Stimulated activated CD8-positive, alpha-beta memory T cell treated with anti-CD3 and anti-CD28 coated beads, Interleukin-4, amount 100 ng/mL, for 4 hours (primary cell): ENCODE measurements around the gene PLD5.
"Not testable (repeated sequence)": the region's sequence is repeated elsewhere in the genome, so short reads cannot be mapped to it uniquely, and the experiment has no call there.

Source experiments
- DNase-seq, 2 donors: peaks; one replicate each; pipeline ENCODE4 v3.0.0-alpha.2; 2020; ENCODE audit warnings: low read depth in 2 of 2, low spot score in 1 of 2

Gene PLD5

DNA sequence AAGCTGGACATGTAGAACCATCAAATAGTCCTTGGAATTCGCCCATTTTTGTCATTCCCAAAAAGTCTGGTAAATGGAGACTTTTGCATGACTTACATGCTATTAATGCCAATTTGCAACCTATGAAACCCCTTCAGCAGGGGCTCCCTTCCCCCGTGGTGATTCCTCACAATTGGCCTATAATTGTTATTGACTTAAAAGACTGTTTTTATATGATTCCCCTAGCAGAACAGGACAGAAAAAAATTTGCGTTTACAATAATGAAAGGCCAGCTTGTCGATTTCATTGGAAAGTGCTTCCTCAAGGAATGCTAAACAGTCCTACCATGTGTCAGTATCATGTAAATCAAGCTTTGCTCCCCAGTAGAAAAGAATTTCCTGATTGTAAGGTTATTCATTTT lies 311.5 kb downstream of the PLD5 start:
- not testable (repeated sequence) for DNase-seq

DNA sequence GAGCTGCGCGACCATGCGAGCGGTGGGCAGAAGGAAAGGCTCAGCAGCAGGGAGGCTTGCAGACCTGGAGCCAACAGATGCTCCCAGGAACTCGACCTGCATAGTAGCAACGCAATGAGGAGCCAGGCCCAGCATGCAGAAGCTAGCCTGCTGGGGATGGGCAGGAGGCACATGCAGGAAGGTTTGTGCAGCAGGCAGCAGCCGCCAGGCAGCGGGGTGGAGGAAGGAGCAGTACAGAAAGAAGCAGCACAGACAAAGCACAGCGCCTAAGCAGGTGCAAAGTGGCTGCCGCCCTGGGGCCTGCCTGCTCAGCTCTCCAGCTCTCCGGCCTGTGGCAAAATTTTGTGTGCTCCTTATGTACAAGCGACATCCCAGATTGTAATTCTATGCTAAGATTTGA lies 312.1 kb downstream of the PLD5 start:
- no peak for DNase-seq

DNA sequence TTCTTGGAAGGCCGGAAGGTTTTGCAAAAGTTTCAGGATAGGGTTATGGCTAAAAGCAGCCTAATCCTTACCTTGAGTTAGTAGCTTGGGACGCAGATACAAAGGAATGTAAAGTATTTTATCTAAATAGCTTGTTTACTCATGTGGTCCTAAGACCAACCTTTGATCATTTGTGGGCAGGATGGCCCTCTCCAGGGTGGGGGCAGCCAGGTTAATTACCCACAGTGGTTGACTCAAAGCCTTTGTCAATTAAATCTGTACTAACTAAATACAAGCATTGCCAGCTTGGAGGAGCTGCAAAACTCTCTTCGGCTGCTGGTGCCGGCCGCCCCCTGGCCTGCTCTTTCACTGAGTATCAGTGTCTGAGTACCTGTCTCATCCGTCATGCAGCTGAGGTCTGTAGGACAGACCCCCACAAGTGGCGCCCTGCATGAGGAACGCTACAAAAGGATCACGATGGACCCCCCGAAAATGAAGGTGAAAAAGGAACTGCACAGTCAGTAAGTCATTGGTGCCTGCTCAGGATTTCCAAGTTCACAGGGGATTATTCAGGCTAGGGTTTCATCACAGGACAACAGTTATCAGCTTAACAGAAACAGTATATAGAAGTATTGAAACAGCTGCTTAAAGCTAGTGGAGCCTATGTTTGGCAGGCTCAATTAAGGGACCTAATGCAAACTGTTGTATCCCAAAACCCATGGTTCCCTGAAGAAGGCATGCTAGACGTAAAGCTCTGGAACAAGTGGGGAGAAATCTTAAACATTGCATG lies 313.1 kb downstream of the PLD5 start:
- no peak for DNase-seq

DNA sequence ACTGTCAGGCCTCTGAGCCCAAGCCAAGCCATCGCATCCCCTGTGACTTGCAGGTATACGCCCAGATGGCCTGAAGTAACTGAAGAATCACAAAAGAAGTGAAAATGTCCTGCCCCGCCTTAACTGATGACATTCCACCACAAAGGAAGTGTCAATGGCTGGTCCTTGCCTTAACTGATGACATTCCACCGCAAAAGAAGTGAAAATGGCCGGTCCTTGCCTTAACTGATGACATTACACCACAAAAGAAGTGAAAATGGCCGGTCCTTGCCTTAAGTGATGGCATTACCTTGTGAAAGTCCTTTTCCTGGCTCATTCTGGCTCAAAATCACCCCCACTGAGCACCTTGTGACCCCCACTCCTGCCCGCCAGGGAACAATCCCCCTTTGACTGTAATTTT lies 314.2 kb downstream of the PLD5 start:
- not testable (repeated sequence) for DNase-seq

DNA sequence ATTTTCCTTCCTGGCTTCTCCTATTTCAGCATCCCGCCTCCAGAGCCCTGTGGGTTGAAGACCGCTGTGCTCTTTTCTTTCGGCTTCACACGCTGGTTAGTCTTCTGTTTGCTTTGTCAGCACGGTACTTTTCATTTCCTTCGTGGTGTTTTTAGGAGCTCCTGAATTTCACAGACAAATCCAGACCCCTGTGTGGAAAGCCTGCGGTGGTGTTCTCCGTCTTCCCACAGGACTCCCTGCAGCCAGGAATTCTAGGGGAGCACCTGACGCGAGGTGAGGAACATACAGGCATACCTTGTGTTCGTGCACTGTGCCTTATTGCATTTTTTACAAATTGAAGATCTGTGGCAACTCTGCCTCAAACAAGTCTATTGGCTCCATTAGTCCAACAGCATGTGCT lies 315.4 kb downstream of the PLD5 start:
- DNase-seq, result no peak

DNA sequence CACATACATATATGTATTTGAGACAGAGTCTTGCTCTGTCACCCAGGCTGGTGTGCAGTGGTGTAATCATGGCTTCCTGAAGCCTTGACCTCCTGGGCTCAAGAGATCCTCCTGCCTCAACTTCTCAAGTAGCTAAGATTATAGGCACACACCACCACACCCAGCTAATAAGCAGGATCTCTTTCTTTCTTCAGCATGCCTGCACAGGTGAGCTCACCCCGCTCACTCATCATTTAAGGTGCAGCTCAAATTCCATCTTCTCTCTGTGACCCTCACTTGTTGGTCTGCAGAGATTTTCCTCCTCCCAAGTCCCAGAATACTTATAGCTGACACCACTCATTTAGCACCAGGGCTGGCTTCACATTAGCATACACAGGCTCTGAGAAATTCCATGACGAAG lies 316.5 kb downstream of the PLD5 start:
- DNase-seq, result no peak

DNA sequence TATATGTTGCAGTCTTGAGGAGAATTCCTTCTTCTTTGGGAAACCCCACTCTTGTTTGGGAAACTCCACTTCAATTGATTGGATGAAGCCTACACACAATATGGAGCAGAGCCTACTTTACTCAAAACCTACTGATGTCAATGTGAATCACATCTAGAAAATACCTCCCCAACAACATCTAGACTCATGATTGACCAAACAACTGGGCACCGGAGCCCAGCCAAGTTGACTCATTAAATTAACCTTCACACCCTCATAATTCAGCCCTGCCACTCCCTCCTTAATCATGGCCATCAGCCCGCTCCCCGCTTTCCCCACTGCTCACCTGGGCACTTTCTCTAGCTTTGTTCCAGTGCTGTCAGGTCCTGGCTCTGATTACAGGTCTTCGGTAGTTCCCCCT lies 317.5 kb downstream of the PLD5 start:
- no peak for DNase-seq

DNA sequence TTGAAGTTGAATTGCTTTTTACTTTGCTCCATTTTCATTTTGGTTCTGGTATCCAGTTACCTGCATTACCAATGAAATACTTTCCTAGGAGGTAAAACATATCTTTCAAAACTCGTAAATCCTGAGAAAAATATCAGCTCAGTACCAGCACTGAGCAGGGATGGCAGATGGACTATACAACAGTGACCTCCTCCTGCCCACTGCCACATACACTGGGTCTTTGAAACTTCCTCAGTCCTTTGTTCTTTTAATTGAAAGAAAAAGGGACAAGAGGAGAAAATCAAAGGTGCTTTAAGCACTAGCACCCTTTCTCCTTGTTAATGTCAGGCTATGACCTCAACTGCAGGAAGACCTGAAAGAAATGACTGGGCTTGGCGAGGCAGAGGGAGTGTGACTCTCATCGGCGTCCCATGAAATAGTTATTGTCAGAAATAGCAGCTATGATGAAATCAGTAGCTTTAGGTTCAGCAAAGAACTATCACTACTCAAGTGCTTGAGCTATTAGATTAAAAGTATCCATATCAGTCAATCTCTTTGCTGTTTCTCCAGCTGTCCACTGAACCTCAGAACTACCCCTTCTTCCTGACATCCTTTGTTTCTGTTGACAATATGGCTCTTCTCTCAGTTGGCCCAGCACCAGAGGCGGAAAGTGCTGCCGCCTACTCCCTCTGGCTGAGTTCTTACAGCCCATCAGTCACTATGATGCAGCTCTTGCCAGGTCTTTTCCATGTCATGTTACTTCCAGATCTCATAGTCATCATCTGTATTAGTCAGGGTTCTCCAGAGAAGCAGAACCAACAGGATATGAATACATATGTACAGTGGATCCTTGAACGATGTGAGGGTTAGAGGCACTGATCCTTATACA lies 318.6 kb downstream of the PLD5 start:
- no peak for DNase-seq

DNA sequence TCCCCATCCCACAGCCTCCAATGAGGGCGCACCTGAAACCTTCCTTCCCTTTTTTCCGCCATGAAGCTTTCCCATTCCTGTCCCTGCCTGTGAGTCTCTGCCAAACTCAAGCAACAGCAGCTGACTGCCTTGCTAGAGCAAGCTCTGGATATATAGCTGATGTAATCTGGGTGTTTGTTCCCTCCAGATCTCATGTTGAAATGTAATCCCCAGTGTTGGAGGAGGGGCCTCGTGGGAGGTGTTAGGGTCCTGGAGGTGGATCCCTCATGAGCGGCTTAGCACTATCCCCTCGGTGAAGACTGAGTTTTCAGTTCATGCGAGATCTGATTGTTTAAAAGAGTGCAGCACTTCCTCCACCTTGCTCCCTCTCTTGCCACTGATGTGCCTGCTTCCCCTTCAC lies 321.2 kb downstream of the PLD5 start:
- DNase-seq, result no peak

DNA sequence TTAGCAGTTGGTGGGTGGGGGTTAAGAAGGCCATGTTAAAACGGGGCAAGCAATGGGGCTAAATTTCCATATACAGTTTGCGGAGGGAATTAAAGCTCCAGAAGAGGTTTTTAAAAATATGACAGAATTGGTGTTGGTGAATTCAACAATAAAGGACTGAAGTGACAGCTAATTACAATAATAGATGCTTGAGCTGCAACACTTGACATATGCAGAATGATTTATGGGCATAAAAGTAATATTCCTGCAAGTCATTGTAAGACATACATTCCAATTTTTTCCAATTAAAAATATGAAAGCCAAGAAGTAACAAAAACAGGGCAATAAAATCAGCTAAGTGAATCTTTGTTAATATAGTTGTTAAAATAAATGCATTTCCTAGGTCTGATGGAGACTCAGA lies 323.4 kb downstream of the PLD5 start:
- no peak for DNase-seq

DNA sequence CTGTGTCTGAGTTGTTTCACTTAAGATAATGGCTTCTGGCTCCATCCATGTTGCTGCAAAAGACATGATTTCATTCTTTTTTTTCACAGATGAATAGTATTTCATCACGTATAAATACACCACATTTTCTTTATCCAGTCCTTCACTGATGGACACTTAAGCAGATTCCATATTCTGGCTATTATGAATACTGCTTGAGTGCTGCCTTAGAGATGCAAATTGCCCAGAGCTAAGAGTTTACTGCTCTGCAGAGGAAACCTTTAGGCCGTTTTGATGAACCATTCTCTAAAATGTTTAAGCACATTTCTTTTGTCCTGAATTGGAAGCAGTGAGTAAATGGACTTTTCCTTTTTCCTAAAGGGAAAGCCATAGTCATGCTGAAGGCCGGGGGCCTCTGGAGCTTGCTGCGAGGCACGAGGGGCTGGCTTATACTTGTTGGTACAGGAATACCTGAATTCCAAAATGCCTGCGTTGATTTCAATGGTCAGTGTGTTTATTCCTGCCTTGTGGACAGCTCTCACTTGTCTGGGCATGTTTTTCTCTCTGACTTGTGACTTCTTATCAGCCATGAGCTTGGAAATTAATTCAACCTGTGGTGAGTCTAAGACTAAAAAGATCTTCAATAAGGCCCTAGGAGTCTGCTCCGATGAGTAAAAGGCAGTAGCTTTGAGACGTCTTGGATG lies 324.6 kb downstream of the PLD5 start:
- DNase-seq, result no peak

DNA sequence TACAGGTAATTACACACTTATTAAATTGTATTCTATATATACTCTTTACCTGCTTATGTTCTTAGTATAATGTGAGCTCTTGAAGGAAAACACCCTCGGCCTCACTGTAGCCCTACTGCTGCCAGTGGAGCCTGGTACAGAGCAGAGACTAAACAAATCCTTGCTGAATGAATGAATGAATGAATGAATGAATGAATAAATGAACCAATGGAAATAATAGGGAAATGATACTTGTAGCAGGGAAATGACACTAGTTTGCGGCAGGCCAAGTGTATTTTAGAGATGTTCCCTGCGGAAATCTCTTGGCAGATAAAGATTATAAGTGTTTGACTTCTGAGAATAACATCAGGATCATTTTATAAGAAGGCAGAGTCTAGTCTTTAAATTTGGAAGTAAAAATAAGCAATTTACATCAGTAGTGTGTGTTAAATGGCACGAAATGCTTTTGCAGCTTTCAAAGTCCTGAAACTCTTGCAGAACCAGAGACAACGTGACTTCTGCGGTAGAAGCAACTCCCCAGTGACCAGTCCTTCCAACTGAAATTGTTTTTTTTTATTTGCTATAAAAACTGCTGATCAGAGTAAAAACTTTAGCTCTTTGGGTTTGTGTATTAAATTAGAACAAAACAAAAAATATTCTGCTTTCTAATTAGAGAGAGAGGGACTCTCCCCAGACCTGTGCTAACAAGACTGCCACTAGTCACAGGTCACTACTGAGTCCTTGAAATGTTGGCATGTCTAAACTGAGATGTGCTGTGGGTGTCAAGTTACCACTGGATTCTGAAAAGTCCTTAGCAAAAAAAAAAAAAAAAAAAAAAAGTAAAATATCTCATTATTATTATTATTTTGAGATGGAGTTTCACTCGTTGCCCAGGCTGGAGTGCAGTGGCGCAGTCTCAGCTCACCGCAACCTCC lies 326.3 kb downstream of the PLD5 start:
- DNase-seq, result no peak

DNA sequence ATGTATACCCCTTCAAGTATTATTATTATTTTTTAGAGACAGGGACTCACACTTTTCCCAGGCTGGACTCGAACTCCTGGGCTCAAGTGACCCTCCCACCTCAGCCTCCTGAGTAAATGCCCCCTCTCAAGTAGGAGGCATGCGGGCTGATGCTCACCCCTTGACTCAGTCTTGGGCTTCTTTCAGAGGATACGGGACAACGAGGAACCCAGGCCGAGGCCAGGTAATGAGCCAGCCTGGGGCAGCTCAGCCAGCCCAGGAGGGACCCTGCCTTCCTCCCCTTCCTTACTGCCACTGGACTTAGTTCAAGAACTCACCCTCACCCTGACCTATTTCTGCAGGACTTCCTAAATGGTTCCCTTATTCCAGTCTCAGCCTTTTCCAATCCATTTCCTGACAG lies 327.6 kb downstream of the PLD5 start:
- DNase-seq, result no peak

DNA sequence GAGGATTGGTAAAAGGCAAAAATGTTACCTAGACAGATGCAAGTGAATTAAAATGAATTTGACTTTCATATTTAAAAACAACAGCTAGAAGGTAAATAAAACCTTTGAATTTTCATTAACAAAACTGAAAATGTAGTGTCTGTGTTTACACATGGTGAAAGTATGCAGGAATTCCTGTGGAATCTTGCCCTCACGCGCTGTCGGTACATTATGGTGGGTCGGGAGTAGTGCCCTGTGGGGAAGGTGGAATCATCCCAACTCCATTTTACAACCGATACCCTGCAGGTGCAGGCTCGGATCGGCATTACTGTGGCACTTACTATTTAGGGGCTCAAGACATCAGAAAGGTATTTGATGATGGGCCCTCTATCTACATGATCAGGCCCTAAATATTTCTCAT lies 328.4 kb downstream of the PLD5 start:
- no peak for DNase-seq

DNA sequence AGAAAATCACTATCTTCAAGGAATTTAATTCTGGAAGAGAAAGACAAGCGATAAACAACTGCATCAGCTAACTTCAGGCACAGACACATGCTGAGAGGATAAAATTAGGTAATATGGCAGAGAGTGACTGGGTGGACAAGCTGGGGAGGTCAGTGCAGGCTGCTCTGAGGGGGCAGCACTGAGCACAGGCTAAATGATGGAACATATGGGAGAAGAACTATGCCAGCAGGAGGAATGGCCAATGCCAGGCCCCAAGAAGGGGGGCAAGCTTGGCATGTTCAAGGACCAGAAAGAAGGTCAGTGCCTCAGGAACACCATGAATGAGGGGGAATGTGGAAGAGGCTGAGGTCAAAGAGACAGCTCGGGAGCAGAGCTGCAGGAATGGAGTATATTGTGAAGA lies 334.9 kb downstream of the PLD5 start:
- DNase-seq, result no peak

DNA sequence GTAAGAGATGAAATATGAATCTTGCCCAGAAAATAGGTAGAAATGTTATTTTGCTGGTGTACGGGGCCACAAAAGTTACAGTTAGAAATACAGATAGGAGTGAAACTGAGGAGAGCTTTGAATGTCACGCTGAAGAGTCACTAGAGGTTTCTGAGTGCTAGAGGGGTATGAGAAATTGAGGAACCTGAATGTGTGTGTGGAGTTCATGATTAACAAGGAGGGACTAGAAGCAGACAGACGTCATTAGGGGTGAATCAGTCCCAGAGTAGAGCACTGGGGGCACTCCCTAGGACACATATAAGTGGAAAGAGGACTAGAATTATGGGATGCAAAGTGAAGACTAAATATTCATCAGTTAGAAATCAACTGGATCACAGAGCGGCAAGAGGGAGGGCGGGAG lies 336.7 kb downstream of the PLD5 start:
- DNase-seq, result no peak

DNA sequence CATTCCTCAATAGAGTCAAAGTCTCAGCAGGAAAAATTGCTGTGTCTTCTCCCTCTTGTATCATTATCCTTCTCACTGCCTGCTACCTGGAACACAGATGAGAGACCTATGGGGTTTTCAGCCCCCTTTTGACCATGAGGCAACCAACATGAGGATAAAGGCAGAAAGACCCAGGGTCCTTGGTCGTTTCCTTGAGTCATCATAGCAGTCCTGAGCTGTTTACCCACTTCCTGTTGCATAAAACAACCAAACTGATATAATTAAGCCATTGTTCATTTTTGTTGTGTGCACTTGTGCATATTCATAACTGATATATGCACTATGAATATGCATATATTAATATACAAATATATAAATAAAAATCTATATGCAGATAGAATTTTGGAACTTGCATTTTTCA lies 337.3 kb downstream of the PLD5 start:
- no peak for DNase-seq

DNA sequence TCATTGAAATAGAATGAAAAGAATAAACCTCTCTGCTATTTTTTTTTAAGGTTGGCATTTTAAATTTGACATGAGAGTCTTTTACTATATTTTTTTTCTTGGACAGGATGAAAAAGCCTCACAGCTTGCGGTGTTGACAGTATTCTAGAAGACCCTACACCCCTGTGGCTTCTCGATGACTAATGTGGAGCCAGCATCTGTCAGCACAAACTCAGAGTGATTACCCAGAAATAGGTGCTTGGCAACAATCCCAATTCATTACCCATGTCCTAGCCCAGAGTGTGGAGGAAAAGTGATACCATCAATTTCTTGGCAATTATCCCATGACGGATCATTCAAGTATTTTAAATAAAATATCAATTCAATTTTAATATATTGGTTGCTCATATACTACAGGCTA lies 338.8 kb downstream of the PLD5 start:
- DNase-seq, result no peak

DNA sequence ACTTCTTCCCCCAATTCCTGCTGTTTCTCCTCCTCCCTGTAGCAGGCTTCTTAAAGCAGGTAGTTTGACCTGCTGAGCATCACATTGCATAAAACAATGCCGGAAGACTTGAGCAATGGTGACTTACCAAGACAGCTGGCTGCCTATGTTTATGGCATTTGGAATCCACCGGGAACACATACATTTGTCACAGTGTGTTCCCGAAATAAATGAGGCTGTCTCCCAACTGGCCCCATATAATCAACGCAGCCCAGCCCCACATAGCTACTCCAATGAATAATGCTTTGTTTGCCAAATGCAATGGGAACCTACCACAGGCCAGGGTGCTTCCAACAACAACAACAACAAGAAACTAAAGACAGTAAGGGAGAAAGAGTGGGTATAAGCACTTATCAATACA lies 339.5 kb downstream of the PLD5 start:
- DNase-seq, result no peak

DNA sequence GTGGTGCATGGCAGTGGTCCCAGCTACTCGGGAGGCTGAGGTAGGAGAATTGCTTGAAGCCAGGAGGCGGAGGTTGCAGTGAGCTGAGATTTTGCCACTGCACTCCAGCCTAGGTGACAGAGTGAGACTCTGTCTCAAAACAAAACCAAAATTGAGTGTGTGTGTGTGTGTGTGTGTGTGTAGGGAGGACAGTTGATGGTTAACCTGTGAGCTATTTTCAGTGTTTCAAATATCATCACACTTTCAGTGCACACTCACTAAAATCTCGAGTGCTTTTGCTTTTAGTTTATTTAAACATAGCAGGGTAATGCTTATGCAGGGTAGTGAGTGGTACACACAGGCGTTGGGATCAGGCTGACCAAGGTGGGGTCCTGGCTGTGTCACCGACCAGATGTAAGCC lies 344.7 kb downstream of the PLD5 start:
- DNase-seq, result not testable (repeated sequence)
